DMS53 treated with DMSO at 0.1 percent for 48 hours (cell line): ENCODE measurements around the gene UPF1.

Experiments
- DNase-seq: peaks from one replicate; lab custom pipeline; 2025; ENCODE audit not compliant: unreplicated experiment; lab: John Stamatoyannopoulos, UW

The UPF1 gene

GRCh38 chr19:18831524-18832305 lies at the start of gene UPF1:
Gene UPF1 (plus strand): TSS chr19:18831959. CDS start chr19:18832210, 251 bp downstream.
- peak; percentile 57 for DNase-seq

GRCh38 chr19:18782559-18783225 lies 49.1 kb upstream of the UPF1 start:
- DNase-seq, result no peak

GRCh38 chr19:18783958-18784785 lies 47.6 kb upstream of the UPF1 start:
- DNase-seq, result no peak

- peak; percentile 42 for DNase-seq
These were observed 47.0 kb upstream of the UPF1 start for GRCh38 chr19:18784786-18785120.

GRCh38 chr19:18785179-18786124 lies 46.3 kb upstream of the UPF1 start:
- peak; percentile 42 for DNase-seq

- DNase-seq, result no peak
These were observed 43.0 kb upstream of the UPF1 start for GRCh38 chr19:18788529-18789421.

GRCh38 chr19:18789422-18789869 lies 42.3 kb upstream of the UPF1 start:
- DNase-seq, result no peak

- DNase-seq, result no peak
These were observed 41.7 kb upstream of the UPF1 start for GRCh38 chr19:18789883-18790565.

- no peak for DNase-seq
These were observed 41.0 kb upstream of the UPF1 start, which contains the start of gene COMP for GRCh38 chr19:18790566-18791314. Gene COMP (minus strand): TSS chr19:18791305. CDS start chr19:18791269, 36 bp downstream.

GRCh38 chr19:18791315-18791678 lies 40.5 kb upstream of the UPF1 start:
- DNase-seq, result no peak

GRCh38 chr19:18792661-18793060 lies 39.1 kb upstream of the UPF1 start:
- no peak for DNase-seq

GRCh38 chr19:18793144-18794028 lies 38.4 kb upstream of the UPF1 start:
- DNase-seq, result no peak

GRCh38 chr19:18794029-18794313 lies 37.8 kb upstream of the UPF1 start:
- no peak for DNase-seq

- DNase-seq, result no peak
These were observed 37.1 kb upstream of the UPF1 start for GRCh38 chr19:18794692-18795091.

- no peak for DNase-seq
These were observed 36.2 kb upstream of the UPF1 start for GRCh38 chr19:18795540-18795939.

- no peak for DNase-seq
These were observed 35.5 kb upstream of the UPF1 start for GRCh38 chr19:18796239-18796638.
